NCI-H128 (cell line): Measurements from ENCODE around the gene BEX2.
"Not testable (repeated sequence)": the region's sequence is repeated elsewhere in the genome, so short reads cannot be mapped to it uniquely, and the experiment has no call there.

ENCODE experiments used
- DNase-seq: peaks from one replicate; lab custom pipeline; 2025; ENCODE audit not compliant: unreplicated experiment; lab: John Stamatoyannopoulos, UW

BEX2 gene

GRCh38 chrX:103310555-103311398 is at the start of gene BEX2:
Gene BEX2 (minus strand): TSS chrX:103310990. CDS start chrX:103309976, 1,014 bp downstream.
- peak; percentile 38 for DNase-seq

DNA sequence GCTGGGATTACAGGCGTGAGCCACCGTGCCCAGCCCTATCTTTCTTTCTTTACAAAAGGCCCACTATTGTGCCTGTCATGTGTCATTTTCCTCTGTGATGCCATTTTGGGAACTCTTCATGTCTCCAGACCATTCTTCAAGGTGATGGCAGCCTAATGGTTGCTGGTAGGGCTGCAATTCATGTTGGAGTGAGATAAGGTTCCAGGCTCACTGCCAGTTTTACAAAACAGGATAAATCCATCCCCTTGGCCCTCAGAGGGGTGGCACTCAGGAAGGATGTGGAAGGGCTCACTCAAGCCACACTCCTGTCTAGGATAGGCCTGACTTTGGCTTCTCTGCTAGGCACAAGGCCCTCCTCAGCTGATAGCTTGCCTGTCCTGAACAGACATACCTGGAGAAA is 49.3 kb upstream of the BEX2 start:
- DNase-seq = no peak

- not testable (repeated sequence) for DNase-seq
Measured at GRCh38 chrX:103359605-103360004, 48.8 kb upstream of the BEX2 start.

DNA sequence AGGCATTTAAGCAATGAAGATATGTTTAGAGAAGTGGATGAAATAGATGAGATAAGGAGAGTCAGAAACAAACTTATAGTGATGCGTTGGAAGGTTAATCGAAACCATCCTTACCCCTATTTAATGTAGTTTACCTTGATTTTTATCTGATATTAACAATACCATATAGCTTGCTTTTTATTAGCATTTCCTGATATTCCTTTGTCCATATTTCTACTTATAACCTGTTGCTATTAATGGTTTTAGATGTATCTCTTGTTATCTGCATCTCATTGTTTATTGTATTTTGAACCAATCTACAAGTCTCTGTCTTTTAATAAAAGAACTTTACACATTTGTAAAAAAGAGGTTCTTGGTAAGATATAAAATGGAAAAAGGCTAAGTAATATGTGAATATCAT is 47.1 kb upstream of the BEX2 start:
- DNase-seq = no peak

- no peak for DNase-seq
Measured at GRCh38 chrX:103356858-103357257, 46.1 kb upstream of the BEX2 start.

- peak; percentile 34 for DNase-seq
Measured at GRCh38 chrX:103356130-103356798, 45.5 kb upstream of the BEX2 start, which contains the start of gene TCEAL9. Gene TCEAL9 (plus strand): TSS chrX:103356506. CDS start chrX:103357685, 1,179 bp downstream.

DNA sequence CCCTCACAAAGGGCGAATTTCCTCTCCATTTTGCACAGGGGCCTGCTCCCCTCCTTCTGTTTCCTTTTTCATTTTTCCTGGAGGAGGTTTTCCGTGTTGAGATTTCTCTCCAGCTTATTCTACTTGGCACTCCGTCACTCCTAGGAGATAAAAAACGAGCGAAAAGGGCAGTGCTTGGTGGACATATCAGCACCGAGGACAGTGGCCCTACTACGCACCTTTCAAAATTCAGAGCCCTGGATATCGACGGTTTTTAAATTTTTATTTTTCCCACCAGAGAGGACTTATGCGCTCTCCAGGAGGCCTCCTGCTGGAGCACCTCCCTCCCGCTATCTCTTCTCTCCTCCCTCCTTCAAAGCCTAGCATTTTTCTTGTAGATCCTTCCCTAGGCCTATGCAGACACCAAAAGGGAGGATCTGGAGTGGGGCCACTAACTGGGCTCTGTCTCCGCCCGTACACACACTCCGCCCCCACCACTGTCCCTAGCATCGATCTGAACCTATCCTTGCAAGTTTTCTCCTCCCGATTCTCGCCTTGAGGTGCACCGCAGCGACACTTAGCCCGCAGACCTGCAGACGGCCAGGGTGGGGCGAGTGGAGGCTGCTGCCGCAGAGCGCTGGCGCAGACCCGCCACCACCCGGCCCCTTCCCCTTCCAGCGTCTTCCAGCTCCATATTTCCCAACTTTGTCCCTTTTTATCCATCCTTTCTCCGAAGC is 37.0 kb upstream of the BEX2 start:
- no peak for DNase-seq

DNA sequence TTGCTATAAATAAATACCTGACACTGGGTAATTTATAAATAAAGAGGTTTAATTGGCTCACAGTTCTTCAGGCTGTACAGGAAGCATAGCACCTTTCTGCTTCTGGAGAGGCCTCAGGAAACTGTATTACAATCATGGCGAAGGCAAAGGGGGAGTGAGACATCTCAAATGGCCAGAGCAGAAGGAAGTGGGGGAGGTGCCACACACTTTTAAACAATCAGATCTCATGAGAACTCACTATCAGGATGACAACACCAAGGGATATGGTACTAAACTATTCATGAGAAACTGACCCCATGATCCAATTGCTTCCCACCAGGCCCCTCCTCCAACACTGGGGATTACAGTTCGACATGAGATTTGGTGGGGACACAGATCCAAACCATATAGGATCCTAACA is 33.8 kb upstream of the BEX2 start:
- DNase-seq = no peak

DNA sequence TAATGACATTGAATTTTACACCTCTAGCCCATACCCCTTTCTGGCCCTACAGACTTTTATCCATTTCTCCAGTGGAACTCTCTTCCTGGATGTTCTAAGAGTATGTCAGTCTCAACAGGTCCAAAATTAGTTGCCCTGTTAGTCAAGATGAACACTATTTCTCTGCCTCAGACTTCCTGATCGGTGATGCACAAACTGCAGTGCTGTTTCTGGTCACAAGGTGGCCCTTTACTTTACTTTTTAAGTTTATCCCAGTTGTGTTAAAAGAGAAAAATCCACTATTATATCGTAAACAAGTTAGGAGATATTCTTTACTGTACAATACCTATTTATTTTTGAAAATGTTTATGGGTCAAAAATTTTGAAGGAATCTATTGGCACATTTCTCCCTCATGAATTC is 32.3 kb upstream of the BEX2 start:
- no peak for DNase-seq

- DNase-seq = no peak
Measured at GRCh38 chrX:103338663-103339062, 27.9 kb upstream of the BEX2 start.

DNA sequence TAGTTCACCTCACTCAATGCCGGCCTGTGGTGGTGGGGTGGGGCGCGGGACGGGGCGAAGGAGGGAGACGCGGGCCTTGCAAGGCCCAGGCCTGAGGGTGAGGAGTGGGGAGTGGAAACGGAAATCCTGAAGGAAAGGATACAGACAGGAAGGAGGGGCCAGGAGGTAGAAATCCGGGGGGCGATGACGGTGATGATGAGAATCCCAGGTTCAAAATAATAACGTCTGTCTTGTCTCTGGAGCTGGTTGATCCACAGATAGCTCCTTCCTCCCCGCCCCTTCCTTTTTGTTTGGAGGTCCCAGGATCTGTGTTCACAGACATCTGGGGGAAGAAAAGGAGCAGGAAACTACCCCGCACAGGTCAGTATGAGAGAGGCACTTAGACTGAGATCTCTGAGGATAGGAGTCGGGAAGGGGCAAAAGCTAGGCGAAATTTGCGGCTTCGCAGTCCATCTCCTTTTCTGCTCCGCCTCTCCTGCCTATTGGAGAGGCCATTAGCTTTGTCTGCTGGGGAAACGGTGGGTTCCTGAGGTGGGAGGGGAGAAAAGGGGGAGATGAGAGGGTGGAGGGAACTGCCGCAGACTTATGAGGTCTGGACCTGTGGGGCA is 20.0 kb upstream of the BEX2 start:
- DNase-seq = no peak

GRCh38 chrX:103329991-103330390 is 19.2 kb upstream of the BEX2 start, which contains the start of gene TCEAL7:
Gene TCEAL7 (plus strand): TSS chrX:103330239. CDS start chrX:103331404, 1,165 bp downstream.
- no peak for DNase-seq

DNA sequence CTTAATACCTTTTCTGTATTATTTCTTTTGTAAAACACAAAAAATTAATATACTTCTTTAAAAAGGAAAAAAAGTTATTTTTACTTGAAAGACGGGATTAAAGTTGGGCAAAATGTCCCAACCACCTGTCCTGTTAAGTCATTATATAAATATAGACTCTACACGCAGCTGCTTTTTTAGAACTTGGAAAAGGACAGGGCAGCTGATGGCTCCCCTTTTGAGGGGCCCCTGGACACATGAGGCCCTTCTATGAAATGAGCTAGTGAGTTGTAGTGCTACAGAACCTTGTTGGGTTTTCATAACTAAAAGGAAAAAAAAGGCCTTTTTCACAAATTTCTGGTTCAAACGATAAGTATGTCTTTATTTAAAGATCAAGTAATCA is 600 bp upstream of the BEX2 start:
- DNase-seq = no peak

- no peak for DNase-seq
Measured at GRCh38 chrX:103309860-103310554, 783 bp downstream of the BEX2 start.

DNA sequence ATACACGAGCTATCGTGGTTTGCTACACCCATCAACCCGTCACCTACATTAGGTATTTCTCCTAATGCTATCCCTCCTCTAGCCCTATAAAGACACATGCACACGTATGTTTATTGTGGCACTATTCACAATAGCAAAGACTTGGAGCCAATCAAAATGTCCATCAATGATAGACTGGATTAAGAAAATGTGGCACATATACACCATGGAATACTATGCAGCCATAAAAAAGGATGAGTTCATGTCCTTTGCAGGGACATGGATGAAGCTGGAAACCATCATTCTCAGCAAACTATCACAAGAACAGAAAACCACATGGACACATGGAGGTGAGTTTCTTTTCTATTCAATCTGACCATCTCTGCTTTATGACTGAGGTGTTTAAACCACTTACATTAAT is 5.1 kb downstream of the BEX2 start:
- not testable (repeated sequence) for DNase-seq

DNA sequence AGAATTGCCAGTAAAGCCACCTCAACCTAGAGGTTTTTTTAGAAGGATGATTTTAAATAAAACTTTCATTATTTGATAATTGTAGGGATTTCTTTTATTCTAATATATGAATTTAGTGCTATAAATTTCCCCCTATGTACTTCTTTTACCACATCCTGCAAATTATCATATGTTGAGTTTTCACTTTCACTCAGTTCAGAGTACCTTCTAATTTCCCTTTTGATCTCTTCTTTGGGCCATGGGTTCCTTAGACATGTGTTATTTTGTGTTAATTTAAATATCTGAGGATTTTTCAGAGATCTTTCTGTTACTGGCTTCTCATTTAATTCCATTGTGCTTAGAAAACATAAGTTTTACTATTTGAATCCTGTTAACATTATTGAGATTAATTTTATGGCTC is 6.1 kb downstream of the BEX2 start:
- no peak for DNase-seq

DNA sequence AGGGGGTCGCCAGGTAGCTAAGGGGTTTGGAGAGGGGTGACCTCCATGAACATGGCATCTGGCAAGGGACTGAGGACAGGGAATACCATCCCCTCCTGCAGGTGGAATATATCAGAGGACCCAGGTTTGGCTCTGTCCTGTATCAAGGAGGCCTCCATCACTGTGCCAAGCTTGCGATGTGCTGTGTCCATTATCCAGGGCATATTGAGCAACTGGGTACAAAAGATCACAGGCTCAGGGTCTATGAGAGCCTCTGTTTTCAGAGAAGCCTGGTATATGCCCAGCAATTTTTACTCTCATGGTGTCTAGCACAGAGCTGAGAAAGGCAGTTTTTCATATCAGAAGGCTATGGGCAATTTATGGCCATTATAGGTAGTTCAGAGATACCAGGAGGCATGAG is 17.7 kb downstream of the BEX2 start:
- DNase-seq = no peak

- DNase-seq = no peak
Measured at GRCh38 chrX:103279624-103280023, 31.2 kb downstream of the BEX2 start.

DNA sequence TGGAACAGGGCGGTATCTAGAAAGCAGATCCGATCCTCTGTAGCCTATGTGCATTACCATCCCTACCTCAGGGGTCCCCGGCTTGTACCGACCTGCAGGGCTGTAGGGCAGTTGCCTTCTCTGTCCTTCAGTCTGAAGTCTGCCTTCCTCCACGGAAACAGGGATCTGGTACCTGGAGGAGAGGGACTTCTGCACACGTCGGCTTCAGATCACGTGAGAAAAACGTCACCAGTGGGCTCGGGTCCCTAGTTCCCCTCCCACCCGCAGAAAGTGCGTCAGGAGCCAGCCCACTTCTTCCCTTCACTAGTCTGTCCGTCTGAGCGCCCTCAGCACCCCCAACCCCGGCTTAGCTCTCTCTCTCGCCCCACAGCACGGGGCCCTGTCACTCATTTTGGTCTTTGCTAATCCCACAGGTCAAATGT is 34.2 kb downstream of the BEX2 start, which contains the start of gene TCEAL5:
TCEAL5 (minus strand) TSS at position 170 of the 422 bp plus-strand sequence. CDS start 2,187 bp downstream, outside the sequence.
- peak; percentile 53 for DNase-seq

- DNase-seq = no peak
Measured at GRCh38 chrX:103275947-103276567, 34.7 kb downstream of the BEX2 start.
